ENCODE data around the gene RAB11FIP4.
A peak's percentile ranks its signal among the peaks of the same experiment; 100 is the strongest.

Gene RAB11FIP4

DNA sequence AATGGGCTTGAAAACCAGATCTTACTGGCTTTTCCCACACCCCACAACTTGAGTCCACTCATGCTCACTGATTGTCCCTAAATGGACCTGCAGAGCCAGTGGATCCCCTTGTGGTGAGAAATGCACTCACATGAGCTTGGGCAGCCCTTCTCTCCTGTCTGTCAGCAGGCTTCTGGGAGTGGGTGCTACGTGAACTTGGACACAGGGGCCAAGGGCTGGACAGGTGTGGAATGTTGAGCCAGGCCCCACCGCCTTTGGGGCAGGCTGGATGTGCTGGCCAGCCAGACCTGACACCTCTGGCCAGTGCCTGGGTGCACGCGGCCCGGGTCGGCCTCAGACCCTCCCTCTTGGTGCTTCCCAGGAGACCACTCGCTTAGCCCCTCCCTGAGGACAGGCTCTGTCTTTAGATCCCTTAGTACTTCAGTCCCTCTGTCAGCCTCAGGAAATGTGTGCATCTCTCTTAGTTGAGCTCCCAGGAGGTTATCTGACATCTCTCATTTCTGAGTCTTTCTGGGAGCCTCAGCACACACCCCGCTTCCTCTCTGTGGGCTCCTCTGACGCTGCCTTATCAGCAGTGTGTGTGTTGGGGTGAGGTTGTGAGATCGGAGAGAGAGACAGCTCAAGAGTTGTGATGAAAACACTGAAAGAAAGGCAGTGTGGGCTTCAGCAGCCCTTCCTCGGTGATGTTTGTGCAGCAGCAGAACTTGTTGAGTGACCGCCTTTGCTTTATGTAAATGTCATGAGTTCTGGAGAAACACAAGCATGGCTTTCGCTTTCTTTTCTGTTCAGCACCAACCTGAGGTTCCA lies 117.0 kb downstream of the RAB11FIP4 start:
- no peak for DNase-seq

DNA sequence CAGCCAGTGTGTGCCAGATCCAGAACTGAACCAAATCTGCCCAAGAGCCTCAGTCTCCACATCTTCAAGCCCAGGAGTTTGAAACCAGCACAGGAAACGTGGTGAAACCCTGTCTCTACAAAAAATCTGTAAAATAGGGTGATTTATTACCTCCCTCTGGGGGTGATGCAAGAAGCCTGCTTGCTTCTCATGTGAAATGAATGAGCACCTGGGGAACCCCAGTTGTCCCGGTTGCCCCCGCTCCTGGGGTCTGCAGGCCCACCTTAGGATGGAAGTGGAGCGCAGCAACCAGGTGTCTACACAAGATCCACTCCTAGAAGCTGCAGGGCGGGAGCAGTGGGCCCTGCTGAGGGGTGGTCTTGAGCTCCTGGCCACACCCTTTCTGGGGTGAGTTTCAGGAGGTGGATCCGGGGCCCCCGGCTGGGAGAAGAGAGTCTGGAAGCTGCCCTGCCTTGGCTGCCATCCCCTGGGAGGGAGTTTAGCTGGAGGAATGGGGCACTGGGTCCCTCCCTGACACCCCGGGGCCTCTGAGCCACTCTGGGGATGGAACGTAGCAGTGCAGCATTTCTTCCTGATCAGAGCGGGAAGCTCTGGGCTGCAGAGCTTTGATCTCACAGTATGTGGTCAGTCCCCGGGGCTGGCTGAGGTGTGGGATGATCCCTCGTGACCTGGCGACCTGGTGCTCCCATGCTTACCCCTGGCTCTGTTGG lies 117.8 kb downstream of the RAB11FIP4 start:
- DNase-seq, result no peak

DNA sequence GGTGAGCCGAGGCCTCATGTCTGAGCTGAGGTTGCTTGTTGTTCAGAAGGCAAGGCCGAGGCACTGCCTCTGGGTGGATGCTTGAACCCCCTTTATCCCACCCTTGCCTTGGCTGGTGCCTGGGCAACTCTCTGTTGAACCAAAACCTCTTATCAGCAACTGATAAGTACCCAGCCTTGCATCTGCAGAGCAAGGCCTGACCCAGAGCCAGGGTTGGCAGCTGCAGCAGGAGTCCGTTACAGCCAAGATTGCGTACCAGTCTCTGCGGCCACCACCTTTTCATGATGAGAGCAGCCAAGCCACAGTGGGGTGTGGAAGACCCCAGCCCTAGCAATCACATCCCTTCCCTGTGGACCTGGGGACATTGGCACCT lies 118.3 kb downstream of the RAB11FIP4 start:
- no peak for DNase-seq

DNA sequence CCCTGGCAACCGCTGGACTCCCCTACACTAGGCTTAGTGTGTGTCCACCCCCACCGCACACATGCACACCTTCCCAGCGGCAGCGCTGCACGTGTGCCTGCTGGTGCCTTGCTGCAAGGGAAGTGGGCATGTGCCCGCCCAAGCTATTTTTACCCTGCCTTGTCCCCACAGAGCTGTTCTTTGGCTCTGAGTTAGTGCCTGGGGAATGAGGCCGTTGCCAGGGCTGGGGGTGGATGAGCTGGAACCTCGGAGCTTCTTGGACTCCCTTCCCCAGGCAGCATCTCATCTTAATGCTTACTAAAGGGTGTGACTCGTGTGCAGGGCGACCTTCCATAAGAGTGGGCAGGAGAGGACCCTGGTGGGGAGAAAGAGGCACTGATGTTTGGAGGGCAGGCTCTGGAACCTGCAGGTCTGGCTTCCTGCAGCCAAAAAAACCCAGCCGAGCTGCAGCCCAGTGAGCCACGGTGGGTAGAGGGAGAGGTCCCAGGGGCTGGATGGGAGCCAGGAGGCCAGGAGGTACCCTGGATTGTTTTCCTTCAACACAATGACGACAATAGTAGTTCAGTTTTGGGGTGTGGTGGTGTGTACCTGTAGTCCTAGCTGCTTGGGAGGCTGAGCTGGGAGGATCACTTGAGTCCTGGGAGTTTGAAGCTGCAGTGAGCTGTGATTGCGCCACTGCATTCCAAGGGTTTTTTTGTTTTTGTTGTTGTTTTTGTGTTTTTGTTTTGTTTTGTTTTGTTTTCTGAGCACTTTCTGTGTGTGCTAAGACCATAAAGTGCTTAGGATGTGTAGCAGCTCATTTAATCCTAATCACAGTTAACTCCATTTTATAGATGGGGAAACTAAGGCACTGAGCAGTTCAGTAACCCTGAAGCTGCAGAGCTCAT lies 119.1 kb downstream of the RAB11FIP4 start:
- no peak for DNase-seq

DNA sequence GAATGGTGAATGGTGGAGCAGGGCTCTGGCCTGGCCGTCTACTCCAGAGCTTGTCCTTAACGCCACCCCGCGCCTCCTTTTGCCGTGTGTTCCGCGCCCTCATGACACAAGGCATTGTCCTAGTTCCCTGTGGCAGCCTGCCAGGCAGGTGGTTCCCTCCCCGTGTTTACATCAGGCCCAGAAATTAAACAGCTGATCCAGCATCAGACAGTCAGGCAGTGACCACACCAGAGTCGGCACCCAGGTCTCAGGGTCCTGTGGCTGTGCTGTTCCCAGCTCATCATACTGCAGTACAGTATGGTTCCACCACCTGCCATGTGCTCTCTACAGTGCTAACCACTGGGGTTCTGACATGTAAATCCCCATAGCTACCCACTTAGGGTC lies 119.7 kb downstream of the RAB11FIP4 start:
- no peak for DNase-seq

DNA sequence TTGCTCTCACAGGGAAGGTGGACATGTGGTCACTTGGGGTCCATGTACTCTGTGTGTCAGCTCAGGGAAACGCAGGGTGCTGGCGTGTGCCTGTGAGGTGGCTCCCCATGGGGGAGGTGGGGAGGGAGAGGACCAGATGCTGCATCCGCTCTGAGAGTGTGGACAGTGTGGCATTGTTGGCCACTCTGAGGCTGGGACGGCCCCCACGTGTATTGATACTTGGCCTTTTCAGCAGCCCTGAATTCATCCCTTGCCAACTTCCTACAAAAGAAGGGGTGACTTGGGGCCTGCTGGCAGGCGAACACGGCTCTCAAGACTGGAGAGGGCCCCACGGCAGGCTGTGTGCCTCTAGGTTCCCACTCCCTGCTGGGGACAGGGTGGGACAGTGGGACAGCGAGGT lies 120.1 kb downstream of the RAB11FIP4 start:
- DNase-seq, result no peak

DNA sequence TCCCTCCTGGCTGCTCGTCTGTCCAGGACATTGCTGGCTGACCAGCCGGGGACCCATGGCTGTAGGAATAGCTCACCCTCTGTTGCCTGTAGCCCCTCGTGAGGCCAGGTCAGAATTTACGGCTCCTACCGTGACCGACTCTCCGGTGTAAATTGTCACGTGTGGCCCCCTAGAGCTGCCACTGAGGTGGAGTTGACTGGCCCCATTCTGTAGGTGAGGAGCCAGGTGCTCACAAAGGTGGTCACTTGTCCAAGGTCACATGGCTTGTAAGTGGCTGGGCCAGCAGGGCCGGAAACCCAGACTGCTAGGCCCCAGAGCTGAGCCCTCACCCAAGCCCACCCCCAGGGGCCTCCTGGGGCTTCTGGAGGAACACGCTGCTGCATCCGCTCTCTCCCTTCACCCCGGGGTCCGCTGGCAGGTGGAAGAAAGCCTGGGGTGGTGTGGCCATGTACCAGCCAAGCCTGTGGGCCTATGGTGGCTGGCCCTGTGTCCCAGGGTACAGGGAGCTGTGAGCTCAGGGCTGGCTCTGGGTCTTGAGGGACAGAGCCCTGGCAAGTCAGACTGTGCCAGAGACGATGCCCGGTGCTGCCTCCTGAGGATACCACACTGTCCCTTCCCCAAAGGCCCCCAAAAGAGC lies 120.7 kb downstream of the RAB11FIP4 start:
- DNase-seq, result no peak

DNA sequence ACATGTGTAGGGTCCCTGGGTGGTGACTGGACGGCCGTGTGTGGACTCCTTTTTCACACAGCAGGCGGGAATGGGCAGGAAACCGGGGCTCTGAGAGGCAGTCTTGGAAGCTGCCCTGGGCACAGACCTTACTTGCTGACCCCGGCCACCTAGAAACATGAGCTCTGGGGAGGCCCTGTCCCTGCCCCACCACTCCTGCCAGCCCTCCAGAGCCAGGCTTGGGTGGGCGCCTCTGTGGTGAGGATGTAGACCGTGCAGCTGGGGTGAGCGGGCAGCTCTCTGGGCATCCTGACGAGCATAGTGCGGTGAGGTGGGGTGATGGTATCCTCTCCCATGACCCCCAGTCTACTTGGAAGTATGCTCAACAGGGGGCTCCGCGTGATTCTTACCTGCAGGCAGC lies 121.3 kb downstream of the RAB11FIP4 start:
- DNase-seq, result no peak

DNA sequence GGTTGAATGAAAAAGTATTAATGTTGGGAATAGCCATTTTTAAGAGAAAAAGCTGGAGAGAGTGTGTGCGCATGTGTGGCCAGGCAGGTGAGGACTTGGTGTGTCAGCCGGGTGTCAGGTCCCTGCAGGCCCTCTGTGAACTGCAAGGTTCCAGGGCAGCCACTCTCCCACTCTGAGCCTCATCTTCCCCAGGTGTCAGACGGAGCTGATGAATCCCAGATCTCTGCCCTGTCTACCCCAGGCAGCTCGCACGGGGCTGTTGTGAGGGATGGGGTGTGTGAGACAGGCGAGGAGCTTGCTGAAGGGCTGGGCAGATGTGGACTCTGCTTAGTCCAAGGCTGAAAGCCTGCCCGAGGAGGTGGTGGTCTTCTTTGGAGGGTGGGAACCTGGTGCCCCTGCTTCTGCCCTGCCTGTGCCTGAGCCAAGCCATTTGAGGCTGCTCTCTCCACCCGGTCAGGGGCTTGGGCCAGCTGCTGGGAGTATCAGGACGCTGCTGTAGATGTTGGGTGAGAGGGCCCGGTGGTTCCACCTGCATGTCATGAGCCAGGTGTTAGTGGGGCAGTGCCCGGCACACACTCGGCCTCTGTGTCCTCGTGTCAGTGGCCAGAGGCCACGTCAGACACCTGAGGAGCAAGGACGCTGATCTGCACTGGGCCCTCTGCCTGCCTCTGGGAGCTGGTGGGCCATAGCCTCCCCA lies 122.4 kb downstream of the RAB11FIP4 start:
- DNase-seq, result no peak

DNA sequence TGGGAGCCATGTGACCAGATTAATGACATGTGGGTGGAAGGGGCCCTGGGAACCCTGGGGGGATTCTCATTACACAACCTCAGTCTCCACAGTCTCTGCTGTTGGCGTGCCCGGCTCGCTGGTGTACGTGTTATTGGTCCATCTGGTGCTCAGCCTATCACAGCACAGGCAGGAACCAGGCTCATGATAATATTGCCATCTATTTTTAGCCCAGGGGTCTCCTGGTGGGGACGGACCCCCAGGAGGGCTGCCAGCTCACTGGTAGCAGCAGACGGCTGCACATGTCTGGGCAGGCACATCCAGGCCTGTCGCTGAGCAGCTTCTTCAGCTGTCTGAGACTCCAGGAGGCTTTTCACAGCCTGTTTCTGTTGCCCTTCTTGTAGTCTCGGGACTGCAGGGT lies 123.8 kb downstream of the RAB11FIP4 start:
- peak; percentile 69 for DNase-seq

DNA sequence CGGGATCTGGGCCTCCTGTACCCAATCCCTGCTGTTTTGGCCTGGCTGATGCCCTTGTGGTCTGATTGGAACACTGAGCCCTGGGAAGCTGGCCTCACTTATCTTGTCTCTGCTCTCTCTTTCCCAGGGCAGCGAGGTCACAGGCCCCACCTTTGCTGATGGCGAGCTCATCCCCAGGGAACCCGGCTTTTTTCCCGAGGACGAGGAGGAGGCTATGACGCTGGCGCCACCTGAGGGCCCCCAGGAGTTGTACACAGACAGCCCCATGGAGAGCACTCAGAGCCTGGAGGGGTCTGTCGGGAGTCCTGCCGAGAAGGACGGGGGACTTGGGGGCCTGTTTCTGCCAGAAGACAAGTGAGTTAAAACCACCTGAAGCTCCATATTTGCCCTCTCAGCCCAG lies 126.0 kb downstream of the RAB11FIP4 start:
- peak; percentile 41 for DNase-seq

DNA sequence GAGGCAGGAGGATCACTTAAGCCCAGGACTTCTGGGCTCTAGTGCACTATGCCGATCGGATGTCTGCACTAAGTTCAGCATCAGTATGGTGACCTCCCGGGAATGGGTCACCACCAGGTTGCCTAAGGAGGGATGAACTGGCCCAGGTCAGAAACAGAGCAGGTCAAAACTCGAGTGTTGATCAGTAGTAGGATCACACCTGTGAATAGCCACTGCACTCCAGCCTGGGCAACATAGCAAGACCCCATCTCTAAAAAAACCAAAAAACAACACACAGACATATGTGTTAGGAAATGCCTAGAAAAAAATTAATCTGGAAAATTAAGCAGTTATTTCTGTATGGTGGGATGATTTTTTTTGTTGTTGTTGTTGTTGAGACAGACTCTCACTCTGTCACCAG lies 127.0 kb downstream of the RAB11FIP4 start:
- DNase-seq, result no peak

DNA sequence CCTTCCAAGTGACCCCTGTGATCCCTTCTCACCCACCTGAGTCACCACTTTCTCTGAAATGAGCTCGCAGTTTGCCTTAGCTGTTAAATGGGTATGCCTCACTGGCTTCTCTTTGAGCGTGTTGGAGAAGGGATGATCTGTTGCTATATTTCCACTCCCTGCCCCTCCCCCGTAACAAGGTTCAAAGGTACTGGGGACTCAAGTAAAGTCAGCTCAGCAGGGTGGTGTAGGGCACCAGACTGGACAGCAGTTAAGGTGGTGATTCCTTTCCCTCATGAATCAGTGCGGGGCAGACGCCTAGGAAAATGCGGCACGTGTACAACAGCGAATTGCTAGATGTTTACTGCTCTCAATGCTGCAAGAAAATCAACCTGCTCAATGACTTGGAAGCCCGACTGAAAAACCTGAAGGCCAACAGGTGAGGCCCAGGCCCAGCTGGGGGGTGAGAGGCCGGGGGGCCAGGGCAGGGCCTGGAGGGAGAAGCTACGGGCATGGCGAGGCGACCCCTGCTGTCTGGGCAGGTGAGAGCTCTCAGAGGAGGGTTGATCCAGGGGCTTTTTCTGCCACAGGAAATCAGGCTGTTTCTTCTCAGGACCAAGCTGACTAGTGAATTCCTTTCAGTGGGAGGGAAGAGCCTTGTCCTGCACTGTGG lies 130.3 kb downstream of the RAB11FIP4 start:
- no peak for DNase-seq

DNA sequence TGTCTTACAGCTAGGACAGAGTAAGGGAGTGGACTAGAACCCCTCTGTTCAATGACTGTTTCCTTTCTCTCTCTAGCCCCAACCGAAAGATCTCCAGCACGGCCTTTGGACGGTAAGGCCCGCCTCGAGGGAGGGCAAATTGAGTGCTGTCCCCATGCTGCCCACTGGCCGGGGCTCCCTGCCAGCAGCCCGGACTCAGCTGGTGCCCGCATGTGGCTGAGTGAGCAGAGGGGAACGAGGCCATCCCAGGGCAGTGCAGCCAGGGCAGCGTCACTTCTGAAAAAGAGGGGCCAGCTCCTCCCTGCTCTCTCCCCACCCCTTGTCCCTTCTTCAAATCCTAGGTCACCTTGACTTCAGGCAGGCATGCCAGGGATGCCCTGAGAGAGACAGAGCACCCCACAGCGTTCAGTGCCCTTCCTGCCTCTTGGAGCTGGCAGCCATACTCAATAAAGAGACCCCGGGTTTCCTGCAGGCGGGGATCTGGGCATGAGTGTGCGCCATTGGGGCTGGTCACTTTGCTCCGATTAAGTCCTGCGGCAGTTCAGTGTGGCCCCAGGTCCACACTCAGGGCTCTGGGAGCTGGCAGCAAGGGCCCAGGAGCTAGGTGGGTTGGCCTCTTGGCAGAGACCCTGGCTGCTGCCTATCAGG lies 130.9 kb downstream of the RAB11FIP4 start:
- DNase-seq, result no peak

DNA sequence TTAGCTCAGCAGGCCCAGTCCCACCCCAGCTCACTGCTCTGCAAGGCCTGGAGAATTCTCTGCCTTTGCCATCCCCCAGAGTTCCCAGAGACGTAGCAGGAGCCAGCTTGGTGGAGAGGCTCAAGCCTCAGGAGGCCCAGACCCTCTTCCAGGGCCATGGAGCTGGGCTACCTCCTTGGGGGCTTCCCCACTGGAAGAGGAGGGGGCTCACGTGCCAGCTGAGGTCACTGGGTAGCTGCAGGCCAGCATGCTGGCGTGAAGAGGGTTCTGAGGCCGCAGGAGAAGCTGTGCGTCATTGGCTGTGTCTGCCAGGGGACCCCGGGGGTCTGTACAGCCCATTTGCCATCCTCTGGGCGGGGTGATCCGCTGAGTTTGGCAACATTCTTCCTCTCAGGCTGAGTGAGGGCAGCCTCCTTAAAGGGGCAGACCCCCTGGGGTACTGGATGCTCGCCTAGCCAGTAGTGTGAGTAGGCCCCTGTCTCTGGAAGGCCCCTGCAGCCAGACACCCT lies 131.6 kb downstream of the RAB11FIP4 start:
- no peak for DNase-seq

DNA sequence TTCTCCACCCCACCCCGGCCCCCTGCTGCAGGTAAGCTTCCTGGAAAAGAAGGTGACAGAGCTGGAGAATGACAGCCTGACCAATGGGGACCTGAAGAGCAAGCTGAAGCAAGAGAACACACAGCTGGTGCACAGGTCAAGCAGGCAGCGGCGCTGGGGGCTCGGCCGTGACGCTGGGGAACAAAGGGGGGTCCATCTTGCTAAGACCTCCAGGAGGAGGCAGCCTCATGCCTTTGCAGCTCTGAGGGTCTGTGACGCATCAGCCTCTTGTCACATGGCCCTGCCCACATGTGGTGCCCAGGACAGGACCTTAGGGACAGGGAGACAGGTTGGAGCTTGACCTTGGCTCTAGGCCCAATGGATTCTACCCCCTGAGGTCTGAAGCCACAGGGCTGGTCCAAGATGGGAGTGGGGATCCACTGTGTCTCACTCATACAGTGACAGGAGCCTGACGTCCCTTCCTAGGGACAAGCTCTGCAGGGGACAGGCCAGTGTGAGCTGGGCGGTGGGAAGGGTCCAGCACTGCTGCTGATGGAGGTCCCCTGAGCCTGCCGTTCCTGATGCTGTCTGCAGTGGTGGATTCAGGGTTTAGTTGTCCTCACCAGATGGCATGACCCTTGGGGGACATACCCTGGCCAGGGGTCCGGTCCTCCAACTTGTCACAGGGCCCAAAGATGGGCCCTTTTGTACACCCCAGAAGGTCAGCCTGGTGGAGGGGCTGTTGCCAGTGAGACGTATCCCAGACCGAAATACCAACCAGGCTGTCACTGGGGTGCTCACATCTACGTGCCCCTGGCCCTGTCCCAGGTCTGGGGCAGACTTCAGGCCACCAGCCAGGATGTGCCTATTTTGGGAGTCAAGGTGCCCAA lies 132.6 kb downstream of the RAB11FIP4 start:
- no peak for DNase-seq

DNA sequence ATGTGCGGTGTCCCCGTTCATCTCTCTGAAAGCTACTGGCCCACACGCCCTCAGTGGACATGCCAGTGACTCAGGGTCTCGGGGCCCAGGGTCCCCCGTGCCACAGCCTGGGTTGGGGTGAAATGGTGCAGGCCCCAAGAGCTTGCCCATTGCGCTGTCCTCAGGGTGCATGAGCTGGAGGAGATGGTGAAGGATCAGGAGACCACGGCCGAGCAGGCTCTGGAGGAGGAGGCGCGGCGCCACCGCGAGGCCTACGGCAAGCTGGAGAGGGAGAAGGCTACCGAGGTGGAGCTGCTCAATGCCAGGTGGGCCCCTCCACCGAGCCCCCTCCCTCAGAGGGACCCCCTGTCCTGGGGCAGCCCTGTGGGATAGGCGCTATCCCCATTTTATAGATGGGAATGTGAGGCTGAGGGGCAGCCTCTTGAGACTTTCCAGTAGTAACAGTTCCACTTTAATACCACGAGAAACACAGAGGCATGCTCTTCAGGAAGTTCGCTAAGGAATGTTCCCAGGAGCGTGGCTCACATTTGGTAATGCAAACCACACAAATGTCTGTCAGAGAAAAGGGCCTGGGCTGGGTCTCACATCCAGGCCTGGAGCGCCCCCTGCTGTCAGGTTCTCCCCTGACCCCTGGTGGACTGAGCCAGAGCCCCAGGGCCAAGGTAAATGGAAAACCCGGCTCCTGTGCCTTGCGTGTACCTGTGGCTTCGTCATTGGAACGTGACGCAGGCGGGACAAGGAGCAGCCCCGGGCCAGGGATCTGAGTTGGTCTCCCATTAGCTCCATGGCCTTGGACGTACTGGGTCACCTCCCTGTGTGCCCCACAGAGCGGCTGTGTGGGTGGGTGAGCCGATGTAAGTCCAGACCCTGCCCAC lies 133.7 kb downstream of the RAB11FIP4 start:
- peak; percentile 92 for DNase-seq

DNA sequence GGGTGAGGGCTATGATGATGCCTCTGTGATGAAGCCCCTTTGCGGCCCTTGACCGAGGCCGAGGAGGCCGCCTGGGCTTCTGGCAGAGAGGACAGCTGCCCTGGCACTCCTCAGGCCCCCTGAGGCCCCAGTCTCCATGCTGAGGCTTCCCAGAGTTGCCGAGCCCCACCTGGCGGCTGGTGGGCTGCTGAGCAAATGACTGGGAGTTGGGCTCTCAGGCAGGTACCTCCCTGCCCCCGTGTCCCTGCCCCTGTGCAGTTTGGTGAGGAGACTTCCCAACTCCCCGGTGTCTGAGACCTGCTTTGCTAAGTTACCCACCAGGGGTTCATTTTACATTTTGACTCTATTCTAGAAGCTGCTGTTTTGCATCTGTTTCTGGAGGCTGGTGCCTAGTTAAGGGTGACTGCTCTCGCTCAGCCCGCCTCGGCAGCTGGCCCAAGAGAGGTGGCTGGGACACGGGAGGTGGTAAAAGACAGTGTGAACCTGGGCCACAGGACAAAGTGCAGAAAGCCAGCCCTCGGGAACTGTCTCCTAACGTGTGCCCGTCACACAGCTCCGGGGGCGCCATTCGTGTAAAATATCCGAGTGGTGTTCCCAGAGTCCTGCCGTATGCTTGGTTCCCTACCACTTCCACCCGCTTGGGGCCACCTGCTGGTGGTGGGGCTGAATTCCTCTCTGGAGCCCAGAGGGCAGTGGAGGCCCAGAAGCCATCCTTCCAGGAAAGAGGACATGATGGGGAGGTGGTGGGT lies 134.5 kb downstream of the RAB11FIP4 start:
- no peak for DNase-seq

Measured in eye (tissue), 1 donor.